UCSD-AML1 (cell line): Measurements from ENCODE around the gene BMP3.

Source experiments
- DNase-seq: peaks from one replicate; lab custom pipeline; 2025; ENCODE audit not compliant: unreplicated experiment; lab: John Stamatoyannopoulos, UW

Gene BMP3

DNA sequence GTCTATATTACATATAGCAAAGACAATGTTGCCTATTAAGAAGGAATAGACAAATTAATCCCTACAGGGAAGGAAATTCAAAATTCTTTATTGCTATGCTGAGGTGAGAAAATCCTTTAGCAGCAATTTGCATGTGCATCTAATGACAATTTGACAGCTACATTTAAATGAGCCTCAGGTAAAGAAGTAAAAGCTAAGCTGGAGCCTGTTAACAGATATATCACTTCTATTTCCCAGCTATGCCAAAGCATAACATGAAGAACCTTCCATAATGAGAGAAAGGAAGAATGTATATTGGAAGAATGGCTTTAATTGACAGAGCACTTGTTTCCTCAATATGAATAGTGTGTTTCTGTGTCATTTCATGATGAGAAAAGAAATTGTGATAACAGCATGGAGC lies 71.6 kb downstream of the BMP3 start:
- no peak for DNase-seq

DNA sequence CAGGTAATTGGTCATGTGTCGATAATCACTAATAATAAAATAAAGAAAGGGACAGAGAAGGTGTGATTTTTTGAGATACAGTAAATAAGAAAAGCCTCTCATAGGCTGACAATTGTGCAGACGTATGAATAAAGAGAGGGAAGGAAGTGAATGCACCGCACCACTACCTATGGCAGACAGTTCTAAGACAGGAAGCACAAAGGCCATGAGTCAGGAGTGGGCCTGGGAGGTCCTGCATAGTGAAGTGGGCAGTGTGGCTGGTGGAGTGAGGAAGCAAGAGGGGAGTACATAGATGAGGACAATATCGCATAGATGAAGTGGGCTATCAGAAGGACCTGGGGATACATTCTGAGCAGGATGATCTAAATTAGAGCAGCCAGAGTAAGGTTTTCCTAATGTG lies 75.6 kb downstream of the BMP3 start:
- no peak for DNase-seq
